ENCODE results near the gene RHOF.

GRCh38 chr12:121838126-121838525 is 44.6 kb upstream of the RHOF start:
- TF ChIP-seq SIRT6 (IDR thresholded peaks at IDR 0.05; ENCODE audit: low read length) (no peak), BRCA1 (IDR thresholded peaks at IDR 0.05; ENCODE audit: low read depth, low read length) (no peak), EZH2 (IDR thresholded peaks at IDR 0.05; ENCODE audit: low read depth, low read length, severe bottlenecking) (no peak), EP300 (IDR thresholded peaks at IDR 0.05; ENCODE audit: borderline replicate concordance in 1 of 2, low read depth in 2 of 2, low read length in 2 of 2) (no peak)
- TF ChIP-seq, protein P1, sequence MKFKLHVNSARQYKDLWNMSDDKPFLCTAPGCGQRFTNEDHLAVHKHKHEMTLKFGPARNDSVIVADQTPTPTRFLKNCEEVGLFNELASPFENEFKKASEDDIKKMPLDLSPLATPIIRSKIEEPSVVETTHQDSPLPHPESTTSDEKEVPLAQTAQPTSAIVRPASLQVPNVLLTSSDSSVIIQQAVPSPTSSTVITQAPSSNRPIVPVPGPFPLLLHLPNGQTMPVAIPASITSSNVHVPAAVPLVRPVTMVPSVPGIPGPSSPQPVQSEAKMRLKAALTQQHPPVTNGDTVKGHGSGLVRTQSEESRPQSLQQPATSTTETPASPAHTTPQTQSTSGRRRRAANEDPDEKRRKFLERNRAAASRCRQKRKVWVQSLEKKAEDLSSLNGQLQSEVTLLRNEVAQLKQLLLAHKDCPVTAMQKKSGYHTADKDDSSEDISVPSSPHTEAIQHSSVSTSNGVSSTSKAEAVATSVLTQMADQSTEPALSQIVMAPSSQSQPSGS (IDR thresholded peaks at IDR 0.05; ENCODE audit: low read length), result no peak
